GM12878 (cell line): ENCODE results near the gene APOLD1. TPM values are rescaled to one million over a fixed set of nuclear protein-coding genes. Genes with fewer than 3 reads are reported as not detected.

ENCODE experiments used
- ATAC-seq: fragments of 200-7000 bp; cut with Tn5 transposase; 3 replicates; pipeline ENCODE4 v1.9.1; 2020; ENCODE audit warnings: mild to moderate bottlenecking, moderate library complexity
- BruUV-seq: library from RNA; stranded (reverse); fragments of 400-500 nt; replicated peaks from 2 replicates; lab custom pipeline; 2021; lab: Mats Ljungman, UMichigan
- CTCF ChIA-PET: fragments of 300-600 bp; sonication (Branson Sonifier 250); formaldehyde crosslinking; extraction: SDS; loops from one replicate; lab custom pipeline; 2021; ENCODE audit warnings: inconsistent platforms; lab: Yijun Ruan, JAX
- POLR2A ChIA-PET: fragments of 350-600 bp; formaldehyde crosslinking; extraction: SDS; loops from one replicate; lab custom pipeline; 2021; ENCODE audit warnings: inconsistent platforms; lab: Charles Lee
- RAD21 ChIA-PET: fragments of 300-600 bp; sonication (Branson Sonifier 250); formaldehyde crosslinking; loops from one replicate; lab custom pipeline; 2023; ENCODE audit warnings: antibody characterized with exemption; ENCODE audit not compliant: unreplicated experiment; lab: Charles Lee
- SMC1A ChIA-PET: fragments of 300-600 bp; sonication (Branson Sonifier 250); formaldehyde crosslinking; loops from one replicate; lab custom pipeline; 2023; ENCODE audit not compliant: unreplicated experiment, uncharacterized antibody; lab: Charles Lee
- DNase-seq: peaks from one replicate; pipeline ENCODE4 v3.0.0-alpha.2; 2011; ENCODE audit warnings: low read depth, low spot score
- FAIRE-seq: peaks from 3 replicates; lab custom pipeline; 2011; peaks lifted over from hg19 to GRCh38; lab: Jason Lieb, UNC
- H2AFZ ChIP-seq: 2 replicates; pipeline ENCODE4 v1.6.0; 2011; ENCODE audit warnings: low read depth, low read length, control low read depth; ENCODE audit not compliant: control insufficient read depth
- H3K27ac ChIP-seq: 2 replicates; pipeline ENCODE4 v1.5.1; 2011; ENCODE audit warnings: control low read depth; ENCODE audit not compliant: control insufficient read depth, insufficient read depth
- H3K27me3 ChIP-seq, 2 experiments: replicated peaks in 1 of 2; 2 replicates each; pipeline versions ENCODE4 v1.6.0 to v1.6.1; 2011; ENCODE audit warnings: low read length in 1 of 2; ENCODE audit not compliant: control insufficient read depth in 2 of 2, insufficient read depth in 2 of 2
- H3K36me3 ChIP-seq, 2 experiments: 2 replicates each; pipeline ENCODE4 v1.5.1; 2011; ENCODE audit warnings: low read length in 1 of 2; ENCODE audit not compliant: control insufficient read depth in 2 of 2, insufficient read depth in 2 of 2
- H3K4me1 ChIP-seq: 2 replicates; pipeline ENCODE4 v1.6.1; 2011; ENCODE audit warnings: mild to moderate bottlenecking, low read length, moderate library complexity, mixed read lengths; ENCODE audit not compliant: control insufficient read depth, insufficient read depth
- H3K4me2 ChIP-seq: 2 replicates; pipeline ENCODE4 v1.6.0; 2011; ENCODE audit warnings: control low read depth; ENCODE audit not compliant: control insufficient read depth, insufficient read depth
- H3K4me3 ChIP-seq: fragments of 200-600 bp; sonication (generic); 2 replicates; pipeline ENCODE4 v1.5.1; 2016
- H3K79me2 ChIP-seq: 2 replicates; pipeline ENCODE4 v1.6.0; 2011; ENCODE audit warnings: low read length; ENCODE audit not compliant: control insufficient read depth, insufficient read depth
- H3K9ac ChIP-seq: 2 replicates; pipeline ENCODE4 v1.8.0; 2011; ENCODE audit warnings: low read length, control low read depth, mixed read lengths; ENCODE audit not compliant: control insufficient read depth, insufficient read depth
- H3K9me3 ChIP-seq: replicated peaks from 3 replicates; pipeline ENCODE4 v1.5.1; 2011; ENCODE audit warnings: mild to moderate bottlenecking, low read length; ENCODE audit not compliant: control insufficient read depth, insufficient read depth
- H4K20me1 ChIP-seq: 2 replicates; pipeline ENCODE4 v1.6.0; 2011; ENCODE audit not compliant: control insufficient read depth, insufficient read depth
- CREB1 ChIP-seq: IDR thresholded peaks from 2 replicates; pipeline ENCODE4 v1.6.1; 2012; ENCODE audit warnings: low read depth, mild to moderate bottlenecking, inconsistent platforms
- JUNB ChIP-seq: IDR thresholded peaks from 2 replicates; pipeline ENCODE4 v1.6.1; 2016; ENCODE audit warnings: antibody characterized with exemption, mild to moderate bottlenecking
- NFIC ChIP-seq: IDR thresholded peaks from 2 replicates; pipeline ENCODE4 v1.6.1; 2012; ENCODE audit warnings: low read depth, mild to moderate bottlenecking, inconsistent platforms, low read length, moderate library complexity
- WGBS: methylation state at CpG from one replicate; pipeline ENCODE4 v1.1.6; 2016; ENCODE audit warnings: low lambda C conversion rate; ENCODE audit not compliant: insufficient replicate concordance, insufficient coverage; ENCODE audit errors: missing lambda C conversion rate; 5-methylcytosine and 5-hydroxymethylcytosine counted together
- in situ Hi-C: fragments of 300-500 bp; cut with MboI; formaldehyde crosslinking; loops from 9 replicates; pipeline ENCODE4 v1.14.3; 2018; ENCODE audit warnings: mixed read lengths
- intact Hi-C: fragments of 100-400 bp; cut with micrococcal nuclease; formaldehyde crosslinking; loops from one replicate; pipeline ENCODE4 v1.14.2; 2022; ENCODE audit not compliant: unreplicated experiment
- polyA plus RNA-seq, 11 experiments: library from polyadenylated mRNA; depleted of rRNA in 4 of 11; unstranded in 6 of 11; stranded (reverse) in 5 of 11; fragments of >200 nt; fragmentation: Nextera tagmentation in 4 of 11; fragmentation: Illumina TruSeq in 1 of 11; extraction: Ambion mirVana in 4 of 11; extraction: Trizol in 1 of 11; gene quantifications; 1 replicate in 1 of 11; 2 replicates in 10 of 11; pipeline versions ENCODE4 v1.2.1 to v1.2.3, GENCODE V29; 2011 to 2016; ENCODE audit warnings: inconsistent platforms in 2 of 11, missing spikeins in 2 of 11, low read depth in 1 of 11
- total RNA-seq, 4 experiments: library from RNA; depleted of rRNA in 3 of 4; stranded (reverse); fragments of >200 nt in 3 of 4; fragmentation: Illumina TruSeq in 1 of 4; extraction: Trizol in 1 of 4; gene quantifications; 2 replicates each; pipeline versions ENCODE4 v1.2.1 to v1.2.3, GENCODE V29; 2013 to 2021
- TF ChIP-seq, protein P1 (sequence below): IDR thresholded peaks from 2 replicates; pipeline ENCODE4 v1.6.1; 2011; ENCODE audit warnings: mild to moderate bottlenecking, low read depth, low read length, moderate library complexity; ENCODE audit not compliant: insufficient replicate concordance

The APOLD1 gene
- total and polyA plus RNA-seq, 10 of the 15 experiments (the other 5 are each of a cell fraction or from before 2014, with no cell fraction given): 1.1 to 8.9 (median 4.2) TPM

DNA sequence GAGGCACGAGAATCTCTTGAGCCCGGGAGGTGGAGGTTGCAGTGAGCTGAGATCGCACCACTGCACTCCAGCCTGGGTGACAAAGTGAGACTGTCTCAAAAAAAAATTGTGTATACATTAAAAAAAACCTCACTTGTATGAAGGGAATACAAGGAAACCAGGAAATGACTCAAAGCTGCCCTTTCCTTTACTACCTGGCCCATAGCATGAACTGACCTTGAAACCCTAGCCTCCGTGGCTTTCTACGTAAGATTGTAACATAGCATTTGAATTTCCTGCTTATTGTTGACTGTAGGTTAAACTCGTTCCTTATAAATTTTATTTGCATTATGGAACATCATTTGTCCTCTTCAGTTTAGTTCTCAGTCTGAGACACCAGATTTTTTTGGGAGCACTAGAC is 18.6 kb downstream of the APOLD1 start:
- CTCF ChIA-PET: interaction anchor here (0.6 to 5.4 kb wide), 8 partner anchors 10 to 1241 kb away, joined by 3 to 67 read pairs (median 4); partner anchors contain the start of gene DDX47
- RAD21 ChIA-PET: interaction anchor here (0.8 to 2.5 kb wide), 9 partner anchors 9 to 70 kb away, joined by 3 to 12 read pairs (median 4); partner anchors contain the start of gene DDX47
- POLR2A ChIA-PET: interaction anchor here (0.6 to 3.9 kb wide), 6 partner anchors 9 to 42 kb away, joined by 3 to 28 read pairs (median 3); partner anchors contain the start of gene DDX47
- H3K4me2 ChIP-seq: peak overlapping the region; percentile 38; the same call in 1 of the 2 replicates
- H3K27me3 ChIP-seq: no peaks in the 10 kb centered on the region
- no peaks in the 10 kb centered on the region for H4K20me1 ChIP-seq
- TF ChIP-seq CREB1 (0 out of 2 replicates have a peak, but pooled peaks have one; percentile 13), NFIC (0 out of 2 replicates have a peak, but pooled peaks have one; percentile 7), JUNB (peak; percentile 20; the same call in 1 of the 2 replicates)
- TF ChIP-seq, protein P1, sequence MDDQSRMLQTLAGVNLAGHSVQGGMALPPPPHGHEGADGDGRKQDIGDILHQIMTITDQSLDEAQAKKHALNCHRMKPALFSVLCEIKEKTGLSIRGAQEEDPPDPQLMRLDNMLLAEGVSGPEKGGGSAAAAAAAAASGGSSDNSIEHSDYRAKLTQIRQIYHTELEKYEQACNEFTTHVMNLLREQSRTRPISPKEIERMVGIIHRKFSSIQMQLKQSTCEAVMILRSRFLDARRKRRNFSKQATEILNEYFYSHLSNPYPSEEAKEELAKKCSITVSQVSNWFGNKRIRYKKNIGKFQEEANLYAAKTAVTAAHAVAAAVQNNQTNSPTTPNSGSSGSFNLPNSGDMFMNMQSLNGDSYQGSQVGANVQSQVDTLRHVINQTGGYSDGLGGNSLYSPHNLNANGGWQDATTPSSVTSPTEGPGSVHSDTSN: no peak
- H3K9me3 ChIP-seq: no peaks in the 10 kb centered on the region
- DNase-seq: no peak
- BruUV-seq: no TSS peak
- SMC1A ChIA-PET: interaction anchor here (0.6 to 7.3 kb wide), 6 partner anchors 11 to 103 kb away, joined by 3 to 50 read pairs (median 4); partner anchors contain the start of genes APOLD1 and DDX47
- in situ Hi-C loops: loop anchor here (25.0 kb wide), 1 partner anchor 1983 kb away; no protein-coding TSS in a partner anchor
- ATAC-seq: no peak
- no peaks in the 10 kb centered on the region for H3K36me3 ChIP-seq
- H3K4me1 ChIP-seq: peaks cover 38% of the 10 kb centered on the region
- intact Hi-C loops: no loop called here
- H3K79me2 ChIP-seq: no peaks in the 10 kb centered on the region
- H3K4me3 ChIP-seq: no peak overlapping the region
- no peak overlapping the region for H3K27ac ChIP-seq
- WGBS: 14% methylated on average over 6 of the region's 6 CpGs
- H2AFZ ChIP-seq: no peak overlapping the region; the same call in 1 of the 2 replicates
- FAIRE-seq: no peak
- H3K9ac ChIP-seq: no peak overlapping the region
